Esophagus (tissue), 2 donors: ENCODE data around the gene MCOLN1. TPM values are rescaled to one million over a fixed set of nuclear protein-coding genes. Genes with fewer than 3 reads are reported as not detected.

ENCODE experiments used
- H3K27ac ChIP-seq, 2 donors: one replicate each; pipeline ENCODE4 v1.5.1; 2013; ENCODE audit warnings: low read depth in 2 of 2, mild to moderate bottlenecking in 2 of 2, inconsistent platforms in 1 of 2, low read length in 1 of 2, moderate library complexity in 1 of 2
- H3K27me3 ChIP-seq, 2 donors: one replicate each; pipeline ENCODE4 v1.6.1; 2013; ENCODE audit warnings: low read length in 2 of 2, control low read depth in 1 of 2, mild to moderate bottlenecking in 1 of 2; ENCODE audit not compliant: insufficient read depth in 2 of 2, control insufficient read depth in 1 of 2
- H3K36me3 ChIP-seq, 2 donors: one replicate each; pipeline ENCODE4 v1.6.1; 2013; ENCODE audit warnings: low read length in 1 of 2; ENCODE audit not compliant: control insufficient read depth in 2 of 2, insufficient read depth in 2 of 2
- H3K4me1 ChIP-seq, 2 donors: one replicate each; pipeline ENCODE4 v1.6.1; 2013; ENCODE audit warnings: low read length in 1 of 2; ENCODE audit not compliant: control insufficient read depth in 2 of 2, insufficient read depth in 2 of 2
- H3K4me3 ChIP-seq, 2 donors: one replicate each; pipeline ENCODE4 v1.5.1; 2013; ENCODE audit warnings: low read length in 2 of 2, mild to moderate bottlenecking in 2 of 2, low read depth in 1 of 2, moderate library complexity in 1 of 2
- H3K9me3 ChIP-seq, 2 donors: one replicate each; pipeline ENCODE4 v1.6.1; 2013; ENCODE audit warnings: mild to moderate bottlenecking in 2 of 2, low read depth in 1 of 2, low read length in 1 of 2, moderate library complexity in 1 of 2; ENCODE audit not compliant: control insufficient read depth in 2 of 2, insufficient read depth in 1 of 2
- WGBS, 2 donors: extraction: QIAGEN DNeasy Blood & Tissue Kit; methylation state at CpG; one replicate each; pipeline ENCODE4 v1.1.7; 2013; 5-methylcytosine and 5-hydroxymethylcytosine counted together
- polyA plus RNA-seq, 2 donors: library from polyadenylated mRNA; stranded (reverse); fragments of 200-250 nt; gene quantifications; one replicate each; pipeline ENCODE4 v1.2.3, GENCODE V29; 2013
- donor health status: healthy with polysubstance abuse.
- donor health status: Bipolar disorder and iron deficiency.

MCOLN1 gene
- polyA plus RNA-seq, 2 donors, result 13.4 to 17.2 TPM

DNA sequence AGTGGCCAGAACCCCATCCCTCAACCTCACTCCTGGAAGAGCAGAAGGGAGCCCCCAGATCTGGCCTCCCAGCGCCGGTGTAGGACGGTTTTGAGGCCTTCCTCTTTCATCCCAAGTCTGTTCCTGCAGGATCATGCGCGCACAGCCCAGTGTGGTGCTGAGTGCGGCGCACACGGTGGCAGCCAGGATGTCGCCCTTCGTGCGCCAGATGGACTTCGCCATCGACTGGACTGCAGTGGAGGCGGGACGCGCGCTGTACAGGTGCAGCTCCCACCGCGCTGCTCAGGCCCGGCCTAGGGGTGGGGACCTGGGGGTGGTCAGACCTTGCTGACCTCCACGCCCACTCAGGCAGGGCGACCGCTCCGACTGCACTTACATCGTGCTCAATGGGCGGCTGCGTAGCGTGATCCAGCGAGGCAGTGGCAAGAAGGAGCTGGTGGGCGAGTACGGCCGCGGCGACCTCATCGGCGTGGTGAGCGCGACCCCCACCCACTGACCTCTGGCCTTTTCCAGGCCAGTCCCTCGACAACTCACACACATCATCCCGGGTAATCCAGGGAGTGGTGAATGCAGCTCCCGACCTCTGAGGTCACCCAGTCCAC, 27.8 kb downstream of the MCOLN1 start:
- 93 to 95% methylated on average over 41 of the region's 41 CpGs for WGBS, 2 donors
- no peaks in the 10 kb centered on the region for H3K9me3 ChIP-seq
- H3K4me1 ChIP-seq, result no peaks in the 10 kb centered on the region
- no peak overlapping the region for H3K4me3 ChIP-seq
- H3K36me3 ChIP-seq, result peaks cover 0 to 21% of the 10 kb centered on the region in 2 donors
- no peaks in the 10 kb centered on the region for H3K27me3 ChIP-seq
- H3K27ac ChIP-seq, result no peak overlapping the region

DNA sequence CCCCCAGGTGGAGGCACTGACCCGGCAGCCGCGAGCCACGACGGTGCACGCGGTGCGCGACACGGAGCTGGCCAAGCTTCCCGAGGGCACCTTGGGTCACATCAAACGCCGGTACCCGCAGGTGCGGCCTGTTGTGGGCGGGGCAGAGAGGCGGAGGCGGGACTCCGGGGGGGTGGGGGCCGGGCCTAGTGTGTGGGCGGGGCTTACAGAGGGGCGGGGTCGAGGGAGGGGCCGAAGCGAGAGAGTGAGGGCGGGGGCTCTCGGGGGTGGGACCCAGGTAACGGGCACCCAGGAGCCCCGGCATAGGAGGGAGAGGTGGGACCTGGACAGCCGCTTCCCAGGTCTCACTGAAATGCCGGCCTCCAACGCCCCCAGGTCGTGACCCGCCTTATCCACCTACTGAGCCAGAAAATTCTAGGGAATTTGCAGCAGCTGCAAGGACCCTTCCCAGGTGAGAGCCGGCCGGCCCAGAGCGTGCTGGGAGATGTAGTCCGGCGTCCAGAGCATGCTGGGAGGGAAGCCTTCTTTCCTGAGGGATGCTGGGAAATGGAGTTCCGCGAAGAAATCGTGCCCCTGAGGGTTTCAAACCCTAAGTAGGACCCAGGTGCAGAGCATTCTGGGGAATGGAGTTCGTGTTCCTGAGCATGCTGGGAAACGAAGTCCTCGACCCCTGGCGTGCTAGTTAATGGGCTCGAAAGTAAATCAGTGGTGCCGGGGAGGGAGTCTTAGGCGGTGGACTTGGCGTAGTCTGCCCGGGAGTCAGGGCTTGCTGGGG, 28.8 kb downstream of the MCOLN1 start:
- Histone ChIP-seq H3K27me3 (no peaks in the 10 kb centered on the region), H3K27ac (peak overlapping the region in 1 of 2 donors; percentile 15), H3K36me3 (peaks cover 0 to 23% of the 10 kb centered on the region in 2 donors), H3K4me1 (no peaks in the 10 kb centered on the region), H3K4me3 (peak overlapping the region in 1 of 2 donors; percentile 22), H3K9me3 (no peaks in the 10 kb centered on the region)
- 30 to 40% methylated on average over 49 to 51 of the region's 51 CpGs for WGBS, 2 donors

- H3K4me3 ChIP-seq, result no peak overlapping the region
- no peaks in the 10 kb centered on the region for H3K27me3 ChIP-seq
- H3K27ac ChIP-seq, result no peak overlapping the region
- no peaks in the 10 kb centered on the region for H3K4me1 ChIP-seq
- peaks cover 0 to 2% of the 10 kb centered on the region in 2 donors for H3K9me3 ChIP-seq
- 68 to 90% methylated on average over 2 of the region's 2 CpGs for WGBS, 2 donors
- H3K36me3 ChIP-seq, result peaks cover 7 to 37% of the 10 kb centered on the region in 2 donors
Measured at GRCh38 chr19:7552781-7553180, 30.4 kb downstream of the MCOLN1 start.

- WGBS, 2 donors, result 90 to 93% methylated on average over 28 of the region's 28 CpGs
- no peak overlapping the region for H3K27ac ChIP-seq
- no peaks in the 10 kb centered on the region for H3K27me3 ChIP-seq
- H3K4me1 ChIP-seq, result no peaks in the 10 kb centered on the region
- peaks cover 7 to 49% of the 10 kb centered on the region in 2 donors for H3K36me3 ChIP-seq
- peaks cover 0 to 2% of the 10 kb centered on the region in 2 donors for H3K9me3 ChIP-seq
- H3K4me3 ChIP-seq, result no peak overlapping the region
Measured at GRCh38 chr19:7554565-7554964, 32.1 kb downstream of the MCOLN1 start.

DNA sequence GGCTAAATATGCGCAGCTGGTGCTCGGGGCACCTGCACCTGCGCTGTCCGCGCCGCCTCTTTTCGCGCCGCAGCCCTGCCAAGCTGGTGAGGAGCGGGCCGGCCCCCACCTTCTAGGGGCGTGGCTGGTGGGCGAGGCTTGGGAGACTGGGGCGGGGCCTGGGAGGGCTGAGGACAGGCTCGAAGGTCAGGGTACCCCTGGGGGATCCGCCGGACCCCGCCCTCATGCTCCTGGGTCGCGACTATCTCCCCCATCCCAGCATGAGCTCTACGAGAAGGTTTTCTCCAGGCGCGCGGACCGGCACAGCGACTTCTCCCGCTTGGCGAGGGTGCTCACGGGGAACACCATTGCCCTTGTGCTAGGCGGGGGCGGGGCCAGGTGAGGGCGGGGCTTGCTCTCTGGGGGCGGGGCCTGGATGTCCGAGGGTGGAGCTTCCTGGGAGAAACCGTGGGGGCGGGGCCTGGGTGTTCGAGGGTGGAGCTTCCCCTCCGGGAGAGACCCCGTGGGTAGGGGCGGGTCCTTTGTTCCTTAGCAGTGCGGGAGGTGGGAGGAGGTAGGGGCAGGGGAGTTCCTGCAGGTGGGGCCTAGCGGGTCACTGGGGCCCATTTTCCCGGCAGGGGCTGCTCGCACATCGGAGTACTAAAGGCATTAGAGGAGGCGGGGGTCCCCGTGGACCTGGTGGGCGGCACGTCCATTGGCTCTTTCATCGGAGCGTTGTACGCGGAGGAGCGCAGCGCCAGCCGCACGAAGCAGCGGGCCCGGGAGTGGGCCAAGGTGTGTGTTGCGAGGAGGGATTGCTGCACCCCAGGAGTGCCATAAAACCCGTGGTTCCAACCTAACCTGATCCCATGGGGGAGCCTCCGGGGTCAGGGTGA, 32.8 kb downstream of the MCOLN1 start:
- no peak overlapping the region for H3K4me3 ChIP-seq
- WGBS, 2 donors, result 77 to 83% methylated on average over 55 to 62 of the region's 62 CpGs

GRCh38 chr19:7556696-7557315, 34.4 kb downstream of the MCOLN1 start:
- Histone ChIP-seq H3K27me3 (no peaks in the 10 kb centered on the region), H3K27ac (no peak overlapping the region), H3K4me1 (no peaks in the 10 kb centered on the region), H3K4me3 (no peak overlapping the region), H3K9me3 (peaks cover 0 to 2% of the 10 kb centered on the region in 2 donors), H3K36me3 (peaks cover 13 to 41% of the 10 kb centered on the region in 2 donors)
- WGBS, 2 donors, result 96% methylated on average over 53 to 54 of the region's 54 CpGs

More for the DNA sequence above, 32.8 kb downstream of the MCOLN1 start:
- Histone ChIP-seq H3K4me1 (no peaks in the 10 kb centered on the region), H3K27me3 (no peaks in the 10 kb centered on the region), H3K36me3 (peaks cover 8 to 44% of the 10 kb centered on the region in 2 donors), H3K9me3 (peaks cover 0 to 2% of the 10 kb centered on the region in 2 donors), H3K27ac (no peak overlapping the region)

- H3K4me3 ChIP-seq, result no peak overlapping the region
- H3K27me3 ChIP-seq, result no peaks in the 10 kb centered on the region
- no peak overlapping the region for H3K27ac ChIP-seq
- peaks cover 0 to 2% of the 10 kb centered on the region in 2 donors for H3K9me3 ChIP-seq
- H3K36me3 ChIP-seq, result peaks cover 13 to 41% of the 10 kb centered on the region in 2 donors
- H3K4me1 ChIP-seq, result no peaks in the 10 kb centered on the region
- WGBS, 2 donors, result 91 to 97% methylated on average over 18 of the region's 18 CpGs
Measured at GRCh38 chr19:7558667-7559066, 36.2 kb downstream of the MCOLN1 start.

DNA sequence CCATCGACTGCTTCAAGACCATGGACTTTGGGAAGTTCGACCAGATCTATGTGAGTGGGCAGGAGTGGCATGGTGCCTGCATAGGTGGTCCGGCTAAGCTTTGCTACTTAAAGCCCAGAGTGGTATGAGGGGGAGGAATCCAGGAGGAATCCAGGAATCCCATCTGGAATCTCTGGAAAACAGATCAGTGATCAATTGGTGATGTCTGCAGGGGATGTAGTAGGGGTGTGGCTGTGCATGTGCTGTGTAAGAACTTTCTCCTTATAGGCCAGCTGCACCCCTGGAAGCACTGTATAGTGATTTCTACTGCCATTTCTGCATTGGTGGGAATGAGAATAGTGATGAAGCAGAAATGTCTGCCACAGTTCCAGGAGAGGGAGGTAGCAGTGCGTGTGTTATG, 36.7 kb downstream of the MCOLN1 start:
- no peaks in the 10 kb centered on the region for H3K27me3 ChIP-seq
- H3K4me1 ChIP-seq, result no peaks in the 10 kb centered on the region
- WGBS, 2 donors, result 63 to 97% methylated on average over 4 of the region's 4 CpGs
- no peak overlapping the region for H3K4me3 ChIP-seq
- no peak overlapping the region for H3K27ac ChIP-seq
- peaks cover 13 to 41% of the 10 kb centered on the region in 2 donors for H3K36me3 ChIP-seq
- peaks cover 0 to 2% of the 10 kb centered on the region in 2 donors for H3K9me3 ChIP-seq

DNA sequence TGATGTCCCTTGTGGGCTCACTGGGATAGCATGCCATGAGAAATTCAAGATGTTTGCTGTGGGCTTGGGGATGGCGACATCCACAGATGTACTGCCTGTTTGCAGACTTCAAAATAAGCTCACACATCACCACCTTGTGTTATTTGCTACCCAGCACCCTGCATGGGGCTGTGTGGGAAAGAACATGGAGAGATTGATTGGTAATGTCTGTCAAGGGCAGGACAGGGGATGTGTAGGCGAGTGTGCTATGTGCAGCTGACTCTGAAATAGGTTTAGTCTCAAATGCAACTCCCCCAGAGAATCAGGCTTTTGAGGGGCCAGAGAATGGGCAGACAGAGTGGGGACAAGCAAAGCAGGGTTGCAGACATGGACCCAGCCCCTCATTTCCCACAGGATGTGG, 37.8 kb downstream of the MCOLN1 start:
- Histone ChIP-seq H3K27ac (no peak overlapping the region), H3K4me1 (no peaks in the 10 kb centered on the region), H3K27me3 (no peaks in the 10 kb centered on the region), H3K36me3 (peaks cover 13 to 31% of the 10 kb centered on the region in 2 donors), H3K4me3 (no peak overlapping the region), H3K9me3 (peaks cover 0 to 2% of the 10 kb centered on the region in 2 donors)
- WGBS, 2 donors, result 91 to 100% methylated on average over 2 of the region's 2 CpGs
